Midbrain (tissue), 1 donor: ENCODE measurements around the gene ABCA7.
A peak's percentile ranks its signal among the peaks of the same experiment; 100 is the strongest.

Experiments
- DNase-seq: peaks from one replicate; lab custom pipeline; 2025; lab: John Stamatoyannopoulos, UW

ABCA7 gene

DNA sequence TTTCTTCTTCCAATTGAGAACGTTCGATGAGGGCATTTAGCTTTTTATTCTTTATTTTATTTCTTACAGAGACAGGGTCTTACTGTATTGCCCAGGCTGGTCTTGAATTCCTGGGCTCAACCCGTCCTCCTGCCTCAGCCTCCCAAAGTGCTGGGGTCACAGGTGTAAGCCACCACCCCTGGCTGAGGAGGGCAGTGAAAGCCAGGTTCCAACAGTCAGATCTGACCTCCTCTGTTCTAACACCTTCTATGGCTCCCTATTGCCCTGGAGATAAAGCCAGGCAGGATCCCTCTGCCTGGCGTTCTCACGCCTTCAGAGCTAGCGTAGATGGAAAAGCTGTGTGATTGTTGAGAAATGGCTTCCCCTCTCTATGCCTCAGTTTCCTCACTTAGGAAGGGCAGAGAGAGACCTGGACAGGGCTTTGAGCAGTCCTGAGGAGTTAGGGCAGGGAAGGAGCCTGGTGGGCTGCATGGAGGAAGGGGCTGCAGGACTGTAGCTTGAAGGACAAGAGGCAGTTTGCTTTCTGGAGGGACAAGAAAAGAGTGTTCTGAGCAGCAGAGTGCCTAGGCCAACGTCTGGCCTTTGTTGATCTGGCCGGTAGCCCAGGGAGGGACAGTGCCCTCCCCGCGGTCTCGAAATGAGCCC lies 32.6 kb downstream of the ABCA7 start:
- DNase-seq, result no peak

DNA sequence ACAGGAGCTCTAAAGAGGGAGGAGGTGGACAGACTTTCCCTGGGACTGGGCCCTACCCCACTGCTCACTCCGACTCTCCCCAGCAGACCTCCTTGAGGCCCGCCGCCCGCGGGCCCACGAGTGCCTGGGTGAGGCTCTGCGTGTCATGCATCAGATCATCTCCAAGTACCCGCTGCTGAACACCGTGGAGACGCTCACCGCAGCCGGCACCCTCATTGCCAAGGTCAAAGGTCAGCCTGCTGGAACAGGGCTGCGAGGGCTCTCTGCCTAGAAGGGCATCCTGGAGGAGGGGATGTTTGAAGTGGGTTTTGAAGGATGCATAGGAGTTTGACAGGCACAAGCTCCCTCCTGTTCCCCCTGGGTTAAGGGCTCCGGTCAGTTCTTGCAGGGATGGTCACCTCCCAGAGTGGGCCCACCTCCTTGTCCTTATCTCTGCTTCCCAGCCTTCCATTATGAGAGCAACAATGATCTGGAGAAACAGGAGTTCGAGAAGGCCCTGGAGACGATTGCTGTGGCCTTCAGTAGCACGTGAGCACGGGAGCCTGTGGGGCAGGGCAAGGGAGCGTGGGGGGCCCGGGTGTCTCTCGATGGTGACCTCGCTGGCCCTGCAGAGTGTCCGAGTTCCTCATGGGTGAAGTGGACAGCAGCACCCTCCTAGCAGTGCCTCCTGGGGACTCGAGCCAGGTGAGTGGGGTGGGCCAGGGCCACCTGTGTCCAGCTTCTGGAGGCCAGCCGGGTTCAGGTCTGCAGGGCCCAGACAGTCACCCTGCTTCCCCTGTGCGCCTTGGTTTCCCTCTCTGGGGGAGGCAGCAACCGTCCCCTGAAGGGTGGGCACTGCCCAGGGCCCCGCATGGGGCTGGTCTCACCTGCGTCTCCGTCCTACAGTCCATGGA lies 33.4 kb downstream of the ABCA7 start:
- no peak for DNase-seq

DNA sequence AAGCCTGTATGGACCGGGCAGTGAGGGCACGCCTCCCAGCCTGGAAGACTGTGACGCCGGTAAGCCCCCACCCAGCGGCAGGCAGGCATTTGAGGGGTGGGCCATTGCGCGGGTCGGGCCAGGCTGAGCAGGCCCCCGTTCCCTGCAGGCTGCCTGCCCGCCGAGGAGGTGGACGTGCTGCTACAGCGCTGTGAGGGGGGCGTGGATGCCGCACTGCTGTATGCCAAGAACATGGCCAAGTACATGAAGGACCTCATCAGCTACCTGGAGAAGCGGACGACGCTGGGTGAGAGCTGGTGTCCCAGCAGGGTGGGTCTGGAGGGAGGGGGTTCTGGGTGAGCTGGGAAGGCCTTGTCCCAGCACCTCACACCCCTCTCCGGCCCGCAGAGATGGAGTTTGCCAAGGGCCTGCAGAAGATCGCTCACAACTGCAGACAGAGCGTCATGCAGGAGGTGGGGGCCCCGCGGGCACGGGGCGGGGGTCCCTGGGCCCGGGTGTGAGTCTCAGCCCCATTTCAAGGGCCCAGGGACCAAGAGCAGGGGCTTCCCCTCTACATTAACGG lies 34.1 kb downstream of the ABCA7 start:
- no peak for DNase-seq

DNA sequence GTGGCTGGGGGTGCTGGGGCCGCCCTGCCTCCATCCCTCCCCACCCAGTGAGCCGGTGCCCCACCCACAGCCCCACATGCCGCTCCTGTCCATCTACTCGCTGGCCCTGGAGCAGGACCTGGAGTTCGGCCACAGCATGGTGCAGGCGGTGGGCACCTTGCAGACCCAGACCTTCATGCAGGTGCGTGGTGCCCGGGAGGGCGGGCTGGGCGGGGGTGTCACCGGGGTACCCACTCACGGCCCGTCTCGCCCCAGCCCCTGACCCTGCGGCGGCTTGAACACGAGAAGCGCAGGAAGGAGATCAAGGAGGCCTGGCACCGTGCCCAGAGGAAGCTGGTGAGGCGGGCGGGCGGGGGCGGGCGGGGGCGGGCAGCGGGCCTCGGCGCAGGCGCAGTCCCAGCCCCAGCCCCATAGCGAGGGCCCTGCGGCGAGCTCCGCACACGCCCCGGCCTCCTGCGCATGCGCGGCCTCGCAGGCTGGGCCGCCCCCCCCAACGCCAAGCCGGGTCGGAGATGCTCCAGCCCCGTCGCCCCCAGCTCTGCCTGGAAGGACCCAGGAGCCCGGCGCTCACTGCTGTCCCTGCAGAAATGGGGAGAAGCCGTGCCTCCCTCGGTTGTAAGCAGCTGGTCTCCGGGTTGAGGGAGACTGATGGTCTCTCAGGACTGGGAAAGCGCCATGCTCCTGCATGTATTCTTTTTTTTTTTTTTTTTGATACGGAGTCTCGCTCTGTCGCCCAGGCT lies 34.8 kb downstream of the ABCA7 start:
- DNase-seq, result no peak

DNA sequence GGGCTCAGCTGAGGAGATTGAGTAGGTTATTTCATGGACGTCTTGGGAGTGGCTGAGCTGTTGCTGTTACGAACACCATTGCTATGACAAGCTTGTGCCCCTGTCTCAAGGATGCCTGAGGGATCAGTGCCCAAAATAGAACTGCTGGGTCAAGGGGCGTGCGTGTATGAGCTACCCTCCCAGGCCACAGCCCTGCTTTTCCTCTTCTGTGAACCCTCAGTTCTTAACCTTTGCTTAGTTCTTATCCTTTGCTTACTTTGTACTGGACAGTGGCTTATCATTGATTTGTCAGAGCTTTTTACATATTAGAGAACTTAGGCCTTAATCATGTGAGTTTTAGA lies 36.1 kb downstream of the ABCA7 start:
- no peak for DNase-seq

DNA sequence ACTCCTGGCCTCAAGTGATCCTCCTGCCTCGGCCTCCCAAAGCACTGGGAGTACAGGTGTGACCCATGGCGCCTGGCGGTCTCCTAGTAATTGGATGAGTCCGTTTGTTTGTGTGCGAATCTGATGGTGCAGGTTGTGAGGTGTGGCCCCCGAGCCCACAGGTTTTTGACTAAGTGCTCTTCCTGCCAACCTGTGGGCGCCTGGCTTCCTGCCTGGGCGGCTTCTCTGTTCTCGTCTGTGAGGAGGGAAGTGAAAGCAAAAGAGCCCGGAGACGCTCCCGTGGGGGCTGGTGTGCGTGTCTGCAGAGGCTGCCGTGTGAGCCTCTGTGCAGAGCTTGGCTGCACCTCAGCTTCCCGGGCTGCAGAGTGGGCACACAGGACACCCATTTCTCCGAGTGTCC lies 37.0 kb downstream of the ABCA7 start:
- DNase-seq, result peak; percentile 28

DNA sequence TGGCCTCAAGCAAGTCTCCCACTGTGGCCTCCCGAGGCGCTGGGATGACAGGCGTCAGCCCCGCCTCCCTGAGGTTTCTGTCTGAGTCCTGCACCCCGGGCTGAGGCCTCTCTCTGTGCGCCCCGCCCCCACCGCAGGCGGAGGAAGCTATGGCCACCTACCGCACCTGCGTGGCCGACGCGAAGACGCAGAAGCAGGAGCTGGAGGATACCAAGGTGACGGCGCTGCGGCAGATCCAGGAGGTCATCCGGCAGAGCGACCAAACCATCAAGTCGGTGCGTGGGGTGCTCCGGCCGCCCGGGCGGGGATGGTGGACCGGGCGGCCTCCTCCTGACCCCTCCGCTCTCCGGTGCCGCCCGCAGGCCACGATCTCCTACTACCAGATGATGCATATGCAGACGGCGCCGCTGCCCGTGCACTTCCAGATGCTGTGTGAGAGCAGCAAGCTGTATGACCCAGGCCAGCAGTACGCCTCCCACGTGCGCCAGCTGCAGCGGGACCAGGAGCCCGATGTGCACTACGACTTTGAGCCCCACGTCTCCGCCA lies 39.7 kb downstream of the ABCA7 start:
- no peak for DNase-seq

DNA sequence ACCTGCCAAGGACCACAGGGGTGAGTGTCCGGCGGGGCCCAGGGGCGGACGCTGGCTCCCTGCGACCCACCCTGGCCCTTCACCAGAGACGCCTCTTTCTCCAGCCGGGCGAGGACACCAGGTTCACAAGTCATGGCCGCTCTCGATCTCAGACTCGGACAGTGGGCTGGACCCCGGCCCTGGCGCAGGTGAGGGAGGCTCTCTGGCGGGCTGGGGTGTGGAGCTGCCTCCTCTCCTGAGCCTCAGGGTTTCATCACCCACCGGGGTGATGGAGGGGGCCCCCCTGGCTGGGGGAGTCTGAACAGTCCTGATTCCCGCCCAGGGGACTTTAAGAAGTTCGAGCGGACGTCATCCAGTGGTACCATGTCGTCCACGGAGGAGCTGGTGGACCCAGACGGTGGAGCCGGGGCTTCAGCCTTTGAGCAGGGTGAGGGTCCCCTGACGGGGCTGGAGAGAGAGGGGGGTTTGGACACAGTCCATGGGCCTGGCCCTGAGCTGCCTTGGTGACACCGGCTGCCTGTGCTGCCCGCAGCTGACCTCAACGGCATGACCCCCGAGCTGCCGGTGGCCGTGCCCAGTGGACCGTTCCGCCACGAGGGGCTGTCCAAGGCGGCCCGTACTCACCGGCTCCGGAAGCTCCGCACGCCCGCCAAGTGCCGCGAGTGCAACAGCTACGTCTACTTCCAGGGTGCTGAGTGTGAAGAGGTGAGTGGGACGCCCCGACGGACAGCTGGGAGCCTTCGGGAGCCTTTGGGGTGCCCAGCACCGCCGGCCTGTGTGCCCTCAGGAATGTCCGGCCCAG lies 40.7 kb downstream of the ABCA7 start:
- DNase-seq, result no peak

DNA sequence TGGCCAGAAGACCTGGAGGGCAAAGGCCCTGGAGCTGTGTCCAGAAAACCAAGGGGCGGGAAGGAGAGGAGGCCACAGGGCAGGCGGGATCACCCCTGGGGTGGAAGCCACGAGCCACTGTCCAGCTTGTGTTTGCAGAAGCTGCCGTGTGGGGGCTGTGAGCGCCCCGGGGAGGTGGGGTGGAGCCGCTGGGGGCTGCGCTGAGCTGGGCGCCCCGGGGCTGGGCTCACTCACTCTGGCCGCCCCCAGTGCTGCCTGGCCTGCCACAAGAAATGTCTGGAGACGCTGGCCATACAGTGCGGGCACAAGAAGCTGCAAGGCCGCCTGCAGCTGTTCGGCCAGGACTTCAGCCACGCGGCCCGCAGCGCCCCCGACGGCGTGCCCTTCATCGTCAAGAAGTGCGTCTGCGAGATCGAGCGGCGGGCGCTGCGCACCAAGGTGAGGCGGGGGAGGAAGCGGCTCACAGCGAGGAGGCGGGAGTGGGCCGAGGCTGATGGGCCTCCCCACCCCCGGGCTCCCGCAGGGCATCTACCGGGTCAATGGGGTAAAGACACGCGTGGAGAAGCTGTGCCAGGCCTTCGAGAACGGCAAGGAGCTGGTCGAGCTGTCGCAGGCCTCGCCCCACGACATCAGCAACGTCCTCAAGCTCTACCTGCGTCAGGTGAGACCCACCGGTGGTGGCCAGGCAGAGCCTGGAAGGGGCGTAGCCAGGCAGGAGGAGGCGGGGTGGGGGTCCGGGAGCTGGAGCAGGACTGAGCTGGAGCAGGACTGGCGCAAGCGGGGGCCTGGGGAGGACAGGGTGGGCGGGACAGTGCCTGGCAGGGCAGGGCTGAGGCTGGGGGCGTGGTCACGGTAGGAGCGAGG lies 41.6 kb downstream of the ABCA7 start:
- DNase-seq, result no peak

DNA sequence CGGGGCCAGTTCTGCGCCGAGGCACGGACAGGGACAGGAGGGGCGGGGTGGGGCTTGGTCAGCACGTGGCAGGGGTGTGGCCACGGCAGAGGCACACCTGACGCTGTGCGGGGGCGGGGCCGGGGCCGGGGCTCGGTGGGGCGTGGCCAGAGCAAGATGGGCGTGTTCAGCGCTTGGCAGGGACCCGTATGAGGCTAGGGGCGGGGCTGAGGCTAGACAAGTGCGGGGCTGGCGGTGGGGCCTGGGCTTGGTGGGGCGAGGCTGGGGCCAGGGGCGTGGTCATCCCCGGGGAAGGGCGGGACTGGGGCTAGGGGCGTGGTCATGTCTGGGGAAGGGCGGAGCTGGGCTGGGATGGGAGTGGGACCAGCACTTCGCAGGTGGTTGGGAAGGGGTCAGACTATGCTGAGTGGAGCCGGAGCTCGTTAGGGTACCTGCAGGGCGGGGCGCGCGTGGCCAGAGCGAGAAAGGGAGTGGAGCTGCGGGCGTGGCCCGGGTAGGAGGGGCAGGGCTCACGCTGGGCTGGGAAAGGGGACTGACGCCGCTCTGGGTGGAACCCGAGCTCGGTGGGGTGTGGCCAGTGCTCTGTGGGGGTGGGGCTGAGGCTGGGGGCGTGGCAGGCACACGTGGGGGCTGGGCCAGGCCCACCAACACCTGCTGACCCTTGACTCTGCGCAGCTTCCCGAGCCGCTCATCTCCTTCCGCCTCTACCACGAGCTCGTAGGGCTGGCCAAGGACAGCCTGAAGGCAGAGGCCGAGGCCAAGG lies 42.4 kb downstream of the ABCA7 start:
- no peak for DNase-seq

DNA sequence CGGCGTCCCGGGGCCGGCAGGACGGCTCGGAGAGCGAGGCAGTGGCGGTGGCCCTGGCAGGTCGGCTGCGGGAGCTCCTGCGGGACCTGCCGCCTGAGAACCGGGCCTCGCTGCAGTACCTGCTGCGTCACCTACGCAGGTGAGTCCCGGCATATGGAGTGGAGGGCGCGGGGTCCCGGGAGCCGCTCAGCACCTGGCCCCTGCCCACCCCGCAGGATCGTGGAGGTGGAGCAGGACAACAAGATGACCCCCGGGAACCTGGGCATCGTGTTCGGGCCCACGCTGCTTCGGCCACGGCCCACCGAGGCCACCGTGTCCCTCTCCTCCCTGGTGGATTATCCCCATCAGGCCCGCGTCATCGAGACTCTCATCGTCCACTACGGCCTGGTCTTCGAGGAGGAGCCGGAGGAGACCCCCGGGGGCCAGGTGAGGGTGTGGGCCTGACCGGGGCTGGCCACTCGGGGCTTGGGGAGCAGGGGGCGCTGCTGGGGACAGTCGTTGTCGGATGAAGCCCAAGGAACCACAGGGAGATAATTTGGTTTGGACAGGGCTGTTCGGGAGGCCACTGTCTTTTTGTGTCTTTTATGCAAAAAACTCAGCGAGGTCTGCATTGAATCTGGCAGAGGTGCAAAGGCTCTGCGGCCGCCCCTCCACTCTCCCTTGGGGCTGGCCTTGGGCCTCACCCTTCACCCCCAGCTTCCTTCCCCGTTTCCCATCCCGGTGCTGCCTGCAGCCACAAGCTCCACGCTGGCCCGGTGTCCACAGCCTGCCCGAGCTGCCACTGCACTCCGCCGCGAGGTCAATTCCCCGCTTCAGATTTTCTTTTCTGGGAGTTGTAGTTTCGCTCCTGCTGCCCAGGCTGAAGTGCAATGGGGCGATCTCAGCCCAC lies 43.3 kb downstream of the ABCA7 start:
- DNase-seq, result no peak

DNA sequence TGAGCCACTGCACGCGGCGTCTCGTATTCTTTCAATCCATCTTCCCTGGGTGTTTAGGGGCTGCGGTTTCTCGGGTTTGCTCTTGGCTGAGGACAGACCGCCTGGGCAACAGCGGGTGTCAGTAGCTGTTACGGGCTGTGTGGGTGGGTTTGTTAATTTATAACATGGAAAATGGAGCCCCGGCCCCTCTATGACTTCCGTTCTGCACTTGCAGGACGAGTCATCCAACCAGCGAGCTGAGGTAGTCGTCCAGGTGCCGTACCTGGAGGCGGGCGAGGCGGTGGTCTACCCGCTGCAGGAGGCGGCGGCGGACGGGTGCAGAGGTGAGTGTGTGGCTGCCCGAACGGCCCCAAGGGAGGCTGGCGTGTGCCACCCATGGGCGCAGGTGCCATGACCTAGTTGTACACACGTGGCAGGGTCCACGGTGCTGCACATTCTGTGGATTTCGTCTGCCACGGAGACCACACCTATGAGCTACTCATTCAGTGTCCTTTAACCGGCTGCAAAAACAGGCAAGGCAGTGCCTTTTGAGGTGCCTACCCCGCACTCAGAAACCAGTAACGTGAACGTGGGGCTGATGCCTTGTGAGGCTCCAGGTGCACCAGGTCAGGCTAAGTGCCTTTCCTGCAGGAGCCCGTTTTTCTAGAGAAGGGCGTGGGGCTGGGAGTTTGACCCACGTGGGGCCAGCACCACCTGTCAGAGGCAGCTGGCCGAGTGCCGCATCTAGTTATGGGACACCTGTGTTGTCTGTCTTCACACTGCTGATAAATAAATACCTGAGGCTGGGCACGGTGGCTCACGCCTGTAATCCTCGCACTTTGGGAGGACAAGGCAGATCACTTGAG lies 44.3 kb downstream of the ABCA7 start:
- no peak for DNase-seq

DNA sequence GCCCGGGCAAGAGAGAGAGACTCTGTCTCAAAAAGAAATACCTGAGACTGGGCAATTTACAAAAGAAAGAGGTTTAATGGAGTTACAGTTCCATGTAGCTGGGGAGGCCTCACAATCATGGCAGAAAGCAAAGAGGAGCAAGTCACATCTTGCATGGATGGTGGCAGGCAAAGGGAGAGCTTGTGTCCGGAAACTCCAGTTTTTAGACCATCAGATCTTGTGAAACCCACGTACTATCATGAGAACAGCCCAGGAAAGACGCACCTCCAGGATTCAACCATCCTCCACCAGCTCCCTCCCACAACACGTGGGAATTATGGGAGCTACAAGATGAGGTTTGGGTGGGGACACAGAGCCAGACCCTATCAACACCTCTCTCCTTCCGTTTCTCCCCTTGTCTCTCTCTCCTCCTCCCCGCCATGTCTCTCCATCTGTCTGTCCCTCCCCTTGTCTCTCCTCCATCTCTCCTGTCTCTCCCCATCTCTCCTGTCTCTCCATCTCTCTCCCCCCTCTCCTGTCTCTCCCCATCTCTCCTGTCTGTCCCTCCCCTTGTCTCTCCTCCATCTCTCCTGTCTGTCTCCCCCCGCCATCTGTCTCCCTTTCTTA lies 45.2 kb downstream of the ABCA7 start:
- DNase-seq, result no peak

DNA sequence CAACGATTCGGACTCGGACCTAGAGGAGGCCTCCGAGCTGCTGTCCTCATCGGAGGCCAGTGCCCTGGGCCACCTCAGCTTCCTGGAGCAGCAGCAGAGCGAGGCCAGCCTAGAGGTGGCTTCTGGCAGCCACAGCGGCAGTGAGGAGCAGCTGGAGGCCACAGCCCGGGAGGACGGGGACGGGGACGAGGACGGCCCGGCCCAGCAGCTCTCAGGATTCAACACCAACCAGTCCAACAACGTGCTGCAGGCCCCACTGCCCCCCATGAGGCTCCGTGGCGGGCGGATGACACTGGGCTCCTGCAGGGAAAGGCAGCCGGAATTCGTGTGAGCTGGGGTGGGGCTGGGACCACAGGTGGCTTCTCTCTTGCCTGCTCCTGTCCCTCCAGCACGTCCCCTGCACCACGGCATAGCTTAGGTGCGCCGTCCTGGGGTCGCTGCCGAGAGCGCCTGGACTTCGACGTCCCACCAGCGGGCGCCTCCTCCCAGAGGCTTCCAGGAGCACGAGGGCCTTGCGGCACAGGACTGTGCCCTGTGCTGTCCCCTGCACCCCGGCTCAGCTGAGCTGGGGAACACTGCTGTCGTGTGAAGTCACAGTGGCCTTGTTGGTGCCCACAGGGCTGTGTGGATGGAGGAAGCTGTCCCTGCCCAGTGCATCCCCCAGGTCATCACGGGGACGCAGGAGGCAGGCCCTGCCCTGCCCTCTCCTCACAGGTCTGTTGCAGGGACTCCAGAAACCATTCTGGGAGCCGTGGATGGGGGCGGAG lies 46.0 kb downstream of the ABCA7 start:
- DNase-seq, result no peak

DNA sequence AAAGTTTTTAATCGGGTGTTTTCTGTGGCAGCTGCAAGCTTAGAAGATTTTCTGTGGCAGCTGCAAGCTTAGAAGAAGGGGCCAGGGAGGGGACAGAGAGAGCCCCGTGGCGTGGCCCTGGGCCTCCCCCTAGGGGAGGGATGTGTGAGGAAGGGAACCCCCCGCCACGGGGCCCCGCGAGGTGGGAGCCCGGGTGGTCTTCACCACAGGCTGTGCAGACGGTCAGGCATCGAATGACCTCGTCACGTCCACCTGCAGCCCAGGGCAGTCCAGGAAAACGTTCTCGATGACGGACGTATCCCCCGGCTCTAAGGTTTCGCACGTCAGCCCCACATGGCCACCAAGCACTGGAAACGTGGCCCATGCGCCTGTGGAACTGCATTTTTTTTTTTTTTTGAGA lies 46.7 kb downstream of the ABCA7 start:
- DNase-seq, result no peak

DNA sequence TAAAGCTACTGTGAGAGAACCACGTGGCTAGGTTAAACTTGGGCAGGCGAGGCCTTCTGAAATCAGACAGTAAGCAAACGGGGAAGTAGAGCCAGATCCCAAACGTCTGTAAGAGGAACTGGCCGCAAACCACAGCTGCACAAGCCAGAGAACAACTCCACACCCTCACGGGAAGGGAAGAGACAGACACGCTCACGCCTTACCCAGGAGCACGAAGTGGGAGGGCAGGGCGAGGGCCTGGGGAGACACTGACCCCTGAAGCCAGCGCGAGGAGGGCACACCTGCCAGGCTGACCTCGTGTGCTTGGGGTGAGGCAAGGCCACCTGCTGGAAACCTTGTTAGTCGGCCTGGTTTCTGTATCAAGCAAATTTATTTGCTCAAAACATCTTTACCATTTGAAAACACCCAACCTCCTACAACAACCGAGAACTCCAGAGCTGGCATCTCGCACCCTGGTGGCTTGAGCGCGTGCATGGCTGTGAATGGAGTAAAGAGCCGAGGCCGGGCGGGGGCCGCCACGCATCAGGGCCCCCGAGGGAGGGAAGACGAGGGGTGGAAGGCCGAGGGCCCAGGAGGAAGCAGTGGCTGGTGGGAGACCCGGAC lies 48.0 kb downstream of the ABCA7 start:
- DNase-seq, result peak; percentile 24
